ENCODE data around the gene BCORL1. TPM values are rescaled to one million over a fixed set of nuclear protein-coding genes. Genes with fewer than 3 reads are reported as not detected.

The BCORL1 gene
- total and polyA plus RNA-seq, 2 of the 8 experiments (the other 6 are each of a cell fraction or from before 2014, with no cell fraction given): 1.4 to 6.2 TPM

DNA sequence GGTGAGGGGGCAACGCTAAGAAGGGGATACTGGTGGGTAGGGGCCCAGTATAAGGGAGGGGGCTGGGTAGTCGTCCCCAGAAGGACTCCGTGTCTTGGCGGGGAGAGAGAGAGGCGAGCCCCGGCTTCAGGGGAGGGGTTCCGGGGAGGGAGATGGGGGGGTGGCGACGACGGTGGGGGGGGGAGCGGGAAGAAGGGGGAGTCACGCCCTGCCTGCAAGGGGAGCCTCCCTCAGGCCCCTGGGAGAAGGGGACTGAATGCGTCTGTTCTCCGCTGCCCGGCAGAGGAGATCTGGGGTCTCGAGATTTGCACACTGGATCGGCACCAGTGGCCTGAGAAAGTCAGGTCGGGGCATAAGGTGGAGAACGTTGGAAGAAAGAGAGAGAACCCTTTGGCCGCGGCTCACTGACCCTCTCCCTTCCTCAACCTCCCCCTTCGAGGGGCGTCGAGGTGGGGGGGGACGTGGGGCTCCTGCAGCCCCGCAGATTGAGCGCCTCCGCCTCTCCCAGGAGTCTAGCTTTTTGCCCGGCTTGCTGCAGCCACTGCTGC is 609 bp upstream of the BCORL1 start:
- Histone ChIP-seq H3K36me3 (ENCODE audit: control insufficient read depth in 2 of 4, insufficient read depth in 4 of 4, low read length in 3 of 4) (no peaks in the 10 kb centered on the region), H4K5ac (ENCODE audit: insufficient read length, low read depth, low read length) (no peak overlapping the region), H3K14ac (ENCODE audit: insufficient read length) (no peak overlapping the region), H4K8ac (ENCODE audit: extremely low read depth, insufficient read depth, low read length) (no peak overlapping the region), H3K9ac (replicated peaks in 1 of 4; ENCODE audit: extremely low read depth in 1 of 4, low read depth in 3 of 4, low read length in 3 of 4) (no peak overlapping the region), H2BK12ac (ENCODE audit: low read depth, low read length) (no peak overlapping the region), H2AFZ (ENCODE audit: low read length) (no peak overlapping the region), H4K20me1 (replicated peaks in 1 of 2; ENCODE audit: control insufficient read depth in 1 of 2, insufficient read depth in 2 of 2, low read length in 2 of 2) (no peaks in the 10 kb centered on the region), H3K56ac (replicated peaks; ENCODE audit: insufficient read length, low read depth, low read length) (no peak overlapping the region), H4K91ac (replicated peaks; ENCODE audit: insufficient read length, low read length) (no peak overlapping the region), H3K4me1 (replicated peaks in 1 of 4; ENCODE audit: control insufficient read depth in 3 of 4, insufficient read depth in 4 of 4, low read length in 3 of 4) (peaks cover 0 to 5% (median 1%) of the 10 kb centered on the region in 4 experiments; a peak in 1 of 7 replicates), H3K9me3 (ENCODE audit: insufficient read depth in 2 of 2, low read depth in 1 of 2, low read length in 1 of 2) (no peaks in the 10 kb centered on the region), H2BK20ac (ENCODE audit: low read length) (no peak overlapping the region), H3K4ac (replicated peaks; ENCODE audit: insufficient read length, low read depth, low read length) (no peak overlapping the region), H2BK15ac (ENCODE audit: low read length) (no peak overlapping the region), H3K27ac (ENCODE audit: low read depth, low read length) (no peak overlapping the region), H3K23me2 (ENCODE audit: low read depth, low read length) (peaks cover 6% of the 10 kb centered on the region; the same call in 1 of the 2 replicates), H3K4me3 (ENCODE audit: extremely low read depth in 1 of 4, insufficient read depth in 2 of 4, low read depth in 3 of 4, low read length in 4 of 4) (peak overlapping the region in 2 of 4 experiments; percentile 30 to 34; a peak in 2 of 8 replicates), H3K27me3 (replicated peaks in 1 of 4; ENCODE audit: control insufficient read depth in 3 of 4, extremely low read depth in 1 of 4, insufficient read depth in 3 of 4, low read length in 3 of 4) (peaks cover 4 to 48% (median 38%) of the 10 kb centered on the region in 4 experiments), H3K23ac (ENCODE audit: insufficient read length) (no peak overlapping the region), H2AK5ac (ENCODE audit: low read depth, low read length) (no peak overlapping the region), H3K79me2 (ENCODE audit: control insufficient read depth in 1 of 2, insufficient read depth in 2 of 2, low read length in 2 of 2) (no peaks in the 10 kb centered on the region; a peak in 1 of 4 replicates), H3K18ac (ENCODE audit: extremely low read depth, low read length) (no peak overlapping the region), H2BK5ac (ENCODE audit: low read depth, low read length) (no peak overlapping the region), H3K79me1 (ENCODE audit: low read depth, low read length) (no peaks in the 10 kb centered on the region), H3K4me2 (ENCODE audit: insufficient read depth in 1 of 2, low read depth in 2 of 2, low read length in 2 of 2) (peak overlapping the region in 1 of 2 experiments; percentile 75; a peak in 2 of 4 replicates), H2BK120ac (replicated peaks; ENCODE audit: low read depth, low read length) (no peak overlapping the region)
- DNase-seq (ENCODE audit: low read depth in 1 of 2, low spot score in 2 of 2) (no peak), FAIRE-seq (no peak)
- ChIA-PET POLR2A (ENCODE audit: partially characterized antibody) (interaction anchor here (1.8 kb wide), 1 partner anchor 20 kb away, joined by 6 read pairs; no protein-coding TSS in a partner anchor), CTCF (ENCODE audit: partially characterized antibody) (interaction anchor here (0.6 kb wide), 1 partner anchor 181 kb away, joined by 3 read pairs; no protein-coding TSS in a partner anchor)
- WGBS, 2 experiments (ENCODE audit: extremely low coverage in 1 of 2, insufficient coverage in 1 of 2, insufficient read length in 1 of 2, insufficient replicate concordance in 2 of 2, low coverage in 1 of 2, low lambda C conversion rate in 2 of 2, missing lambda C conversion rate in 1 of 2): 0% methylated on average over 8 of the region's 29 CpGs; no CpG with 5 or more reads in 1 of the 2 experiments
- TF ChIP-seq BACH1 (IDR thresholded peaks at IDR 0.05; ENCODE audit: low read length): no peak
- no peak for TF ChIP-seq CEBPB (IDR thresholded peaks at IDR 0.05; ENCODE audit: low read depth, low read length)
- TF ChIP-seq BCL11A (IDR thresholded peaks at IDR 0.05; ENCODE audit: low read depth in 2 of 2, low read length in 2 of 2): no peak
- no peak for TF ChIP-seq BRCA1 (IDR thresholded peaks at IDR 0.05; ENCODE audit: low read depth, low read length)
- TF ChIP-seq SIN3A (conservative IDR thresholded peaks at IDR 0.05 in 1 of 2, IDR thresholded peaks at IDR 0.05 in 1 of 2; ENCODE audit: low read depth in 1 of 2, low read length in 2 of 2): no peak
- TF ChIP-seq, protein P1, sequence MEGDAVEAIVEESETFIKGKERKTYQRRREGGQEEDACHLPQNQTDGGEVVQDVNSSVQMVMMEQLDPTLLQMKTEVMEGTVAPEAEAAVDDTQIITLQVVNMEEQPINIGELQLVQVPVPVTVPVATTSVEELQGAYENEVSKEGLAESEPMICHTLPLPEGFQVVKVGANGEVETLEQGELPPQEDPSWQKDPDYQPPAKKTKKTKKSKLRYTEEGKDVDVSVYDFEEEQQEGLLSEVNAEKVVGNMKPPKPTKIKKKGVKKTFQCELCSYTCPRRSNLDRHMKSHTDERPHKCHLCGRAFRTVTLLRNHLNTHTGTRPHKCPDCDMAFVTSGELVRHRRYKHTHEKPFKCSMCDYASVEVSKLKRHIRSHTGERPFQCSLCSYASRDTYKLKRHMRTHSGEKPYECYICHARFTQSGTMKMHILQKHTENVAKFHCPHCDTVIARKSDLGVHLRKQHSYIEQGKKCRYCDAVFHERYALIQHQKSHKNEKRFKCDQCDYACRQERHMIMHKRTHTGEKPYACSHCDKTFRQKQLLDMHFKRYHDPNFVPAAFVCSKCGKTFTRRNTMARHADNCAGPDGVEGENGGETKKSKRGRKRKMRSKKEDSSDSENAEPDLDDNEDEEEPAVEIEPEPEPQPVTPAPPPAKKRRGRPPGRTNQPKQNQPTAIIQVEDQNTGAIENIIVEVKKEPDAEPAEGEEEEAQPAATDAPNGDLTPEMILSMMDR (IDR thresholded peaks at IDR 0.05; ENCODE audit: control extremely low read depth in 1 of 3, insufficient read depth in 1 of 3, low read depth in 1 of 3, low read length in 3 of 3): no peak
- TF ChIP-seq TCF12 (IDR thresholded peaks at IDR 0.05; ENCODE audit: low read depth, low read length): no peak
- TF ChIP-seq FOSL1 (IDR thresholded peaks at IDR 0.05; ENCODE audit: insufficient read depth, low read depth, low read length): no peak
- TF ChIP-seq TEAD4 (IDR thresholded peaks at IDR 0.05; ENCODE audit: low read depth, low read length): no peak
- TF ChIP-seq, protein P2, sequence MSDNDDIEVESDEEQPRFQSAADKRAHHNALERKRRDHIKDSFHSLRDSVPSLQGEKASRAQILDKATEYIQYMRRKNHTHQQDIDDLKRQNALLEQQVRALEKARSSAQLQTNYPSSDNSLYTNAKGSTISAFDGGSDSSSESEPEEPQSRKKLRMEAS (IDR thresholded peaks at IDR 0.05): no peak
